Stimulated activated effector memory CD8-positive, alpha-beta T cell treated with anti-CD3 and anti-CD28 coated beads, Interleukin-12 subunit alpha, Interleukin-12 subunit beta, amount 100 ng/mL, for 72 hours (primary cell): Measurements from ENCODE around the gene HNRNPCL2.
"Not testable (repeated sequence)": the region's sequence is repeated elsewhere in the genome, so short reads cannot be mapped to it uniquely, and the experiment has no call there.

Source experiments
- ATAC-seq: fragments of 150-1000 bp; cut with Tn5 transposase; 2 replicates; pipeline ENCODE4 v1.10.0; 2021
- DNase-seq, 2 donors: peaks; one replicate each; pipeline ENCODE4 v3.0.0; 2021 to 2022; ENCODE audit warnings: low spot score in 2 of 2
- H3K27ac Mint-ChIP-seq: one replicate; pipeline ENCODE4 v1.8.0; 2022; ENCODE audit warnings: mild to moderate bottlenecking, mixed read lengths
- H3K36me3 Mint-ChIP-seq: one replicate; pipeline ENCODE4 v1.8.0; 2022; ENCODE audit warnings: mild to moderate bottlenecking, mixed read lengths
- H3K4me1 Mint-ChIP-seq: one replicate; pipeline ENCODE4 v1.8.0; 2022; ENCODE audit warnings: mixed read lengths
- H3K4me3 Mint-ChIP-seq: one replicate; pipeline ENCODE4 v1.8.0; 2022; ENCODE audit warnings: mild to moderate bottlenecking, mixed read lengths
- H3K9me3 Mint-ChIP-seq: one replicate; pipeline ENCODE4 v1.8.0; 2022; ENCODE audit warnings: mixed read lengths

Gene HNRNPCL2

GRCh38 chr1:13116754-13117153 is at the start of gene HNRNPCL2:
TSS of gene HNRNPCL2 (minus strand) at chr1:13116854. CDS start at chr1:13116400, 454 bp downstream.
- not testable (repeated sequence) for H3K9me3 Mint-ChIP-seq, DNase-seq, H3K4me3 Mint-ChIP-seq, H3K27ac Mint-ChIP-seq, H3K4me1 Mint-ChIP-seq, ATAC-seq, H3K36me3 Mint-ChIP-seq

- H3K9me3 Mint-ChIP-seq, H3K27ac Mint-ChIP-seq: not testable (repeated sequence)
Observed at GRCh38 chr1:13165531-13165930, 48.9 kb upstream of the HNRNPCL2 start, which contains the start of gene HNRNPCL4. TSS of gene HNRNPCL4 (minus strand) at chr1:13165631. CDS start at chr1:13165467, 164 bp downstream.

DNA sequence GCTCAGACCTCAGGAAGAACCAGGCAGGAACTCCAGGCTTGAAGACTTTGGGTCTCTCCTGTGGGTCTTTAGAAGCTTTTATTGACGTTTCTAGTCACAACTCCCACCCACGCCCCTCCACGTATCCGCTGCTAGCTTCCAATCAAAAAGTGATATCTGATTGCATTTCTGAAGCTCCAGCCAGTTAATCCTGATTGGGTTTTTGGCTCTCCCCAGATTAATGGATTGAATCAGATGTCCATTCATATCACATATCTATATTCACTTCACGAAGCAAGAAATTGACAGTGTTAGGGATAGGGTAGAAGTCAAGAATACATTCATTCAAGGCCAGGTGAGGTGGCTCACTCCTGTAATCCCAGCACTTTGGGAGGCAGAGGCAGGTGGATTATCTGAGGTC is 39.3 kb upstream of the HNRNPCL2 start, which contains the start of gene PRAMEF26:
TSS of gene PRAMEF26 (minus strand) at position 101 of the 400 bp plus-strand sequence. CDS start 2,914 bp downstream, outside the sequence.
- H3K4me3 Mint-ChIP-seq, DNase-seq, H3K9me3 Mint-ChIP-seq, ATAC-seq, H3K36me3 Mint-ChIP-seq, H3K27ac Mint-ChIP-seq, H3K4me1 Mint-ChIP-seq: not testable (repeated sequence)

More at GRCh38 chr1:13165531-13165930, 48.9 kb upstream of the HNRNPCL2 start, which contains the start of gene HNRNPCL4:
- H3K4me3 Mint-ChIP-seq, ATAC-seq, DNase-seq, H3K4me1 Mint-ChIP-seq, H3K36me3 Mint-ChIP-seq: not testable (repeated sequence)

DNA sequence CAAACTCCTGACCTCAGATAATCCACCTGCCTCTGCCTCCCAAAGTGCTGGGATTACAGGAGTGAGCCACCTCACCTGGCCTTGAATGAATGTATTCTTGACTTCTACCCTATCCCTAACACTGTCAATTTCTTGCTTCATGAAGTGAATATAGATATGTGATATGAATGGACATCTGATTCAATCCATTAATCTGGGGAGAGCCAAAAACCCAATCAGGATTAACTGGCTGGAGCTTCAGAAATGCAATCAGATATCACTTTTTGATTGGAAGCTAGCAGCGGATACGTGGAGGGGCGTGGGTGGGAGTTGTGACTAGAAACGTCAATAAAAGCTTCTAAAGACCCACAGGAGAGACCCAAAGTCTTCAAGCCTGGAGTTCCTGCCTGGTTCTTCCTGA is 46.2 kb downstream of the HNRNPCL2 start, which contains the start of gene PRAMEF25:
TSS of gene PRAMEF25 (plus strand) at position 301 of the 400 bp plus-strand sequence. CDS start 2,920 bp downstream, outside the sequence.
- not testable (repeated sequence) for H3K9me3 Mint-ChIP-seq, H3K36me3 Mint-ChIP-seq, DNase-seq, H3K27ac Mint-ChIP-seq, H3K4me3 Mint-ChIP-seq, H3K4me1 Mint-ChIP-seq, ATAC-seq
